HEK293 (cell line): ENCODE data around the gene CYP2F1.

Source experiments
- CTCF ChIA-PET: fragments of 350-600 bp; formaldehyde crosslinking; extraction: SDS; loops from one replicate; lab custom pipeline; 2021; ENCODE audit warnings: antibody characterized with exemption; lab: Yijun Ruan, JAX
- POLR2A ChIA-PET: fragments of 300-600 bp; formaldehyde crosslinking; extraction: SDS; loops from one replicate; lab custom pipeline; 2020; ENCODE audit warnings: antibody characterized with exemption, inconsistent platforms; lab: Yijun Ruan, JAX
- H3K27ac ChIP-seq: fragments of 200-500 bp; sonication (Bioruptor generic); 2 replicates; pipeline ENCODE4 v1.5.1; 2014; ENCODE audit warnings: low read depth, low read length, control low read depth, inconsistent platforms; ENCODE audit errors: extremely low read depth
- H3K36me3 ChIP-seq, 2 experiments: fragments of 200-500 bp in 1 of 2; sonication (Bioruptor generic) in 1 of 2; 1 replicate in 1 of 2; 2 replicates in 1 of 2; pipeline ENCODE4 v1.5.1; 2014 to 2017; ENCODE audit warnings: inconsistent platforms in 2 of 2, low read length in 2 of 2; ENCODE audit not compliant: control insufficient read depth in 2 of 2, insufficient read depth in 1 of 2
- H3K4me1 ChIP-seq: fragments of 200-500 bp; sonication (Bioruptor generic); 2 replicates; pipeline ENCODE4 v1.5.1; 2014; ENCODE audit warnings: mild to moderate bottlenecking, low read length, inconsistent platforms; ENCODE audit not compliant: control insufficient read depth, insufficient read depth
- H3K4me3 ChIP-seq: 2 replicates; pipeline ENCODE4 v1.5.1; 2011; ENCODE audit warnings: low read depth, mild to moderate bottlenecking, control low read depth, low read length, moderate library complexity
- H3K9me3 ChIP-seq: fragments of 200-500 bp; sonication (Bioruptor generic); 2 replicates; pipeline ENCODE4 v1.5.1; 2014; ENCODE audit warnings: low read depth, low read length, inconsistent platforms; ENCODE audit not compliant: control insufficient read depth, insufficient read depth
- GLI2 ChIP-seq: fragments of 450-650 bp; formaldehyde crosslinking; IDR thresholded peaks from 2 replicates; pipeline ENCODE4; 2017; ENCODE audit warnings: missing biosample characterization, missing genetic modification characterization, low read depth, borderline replicate concordance
- KLF10 ChIP-seq: fragments of 450-650 bp; IDR thresholded peaks from 2 replicates; pipeline ENCODE4 v1.5.1; 2018; ENCODE audit warnings: missing biosample characterization, mild to moderate bottlenecking, missing genetic modification characterization
- MYNN ChIP-seq: fragments of 450-650 bp; formaldehyde crosslinking; IDR thresholded peaks from 2 replicates; pipeline ENCODE4 v1.5.1; 2016; ENCODE audit warnings: missing biosample characterization, missing genetic modification characterization, borderline replicate concordance
- SETDB1 ChIP-seq: IDR thresholded peaks from one replicate; pipeline ENCODE4 v1.6.1; 2017; ENCODE audit warnings: mild to moderate bottlenecking, low read length, moderate library complexity, mixed read lengths; ENCODE audit not compliant: insufficient read length
- WT1 ChIP-seq: fragments of 450-650 bp; formaldehyde crosslinking; IDR thresholded peaks from 2 replicates; pipeline ENCODE4 v1.5.1; 2016; ENCODE audit warnings: missing biosample characterization, missing genetic modification characterization
- YY1 ChIP-seq: fragments of 450-650 bp; formaldehyde crosslinking; IDR thresholded peaks from 2 replicates; pipeline ENCODE4 v1.5.1; 2018; ENCODE audit warnings: missing biosample characterization, missing genetic modification characterization
- ZBTB20 ChIP-seq: fragments of 450-650 bp; formaldehyde crosslinking; IDR thresholded peaks from 2 replicates; pipeline ENCODE4 v1.5.1; 2016; ENCODE audit warnings: missing biosample characterization, missing genetic modification characterization
- ZBTB8A ChIP-seq: fragments of 450-650 bp; formaldehyde crosslinking; IDR thresholded peaks from 2 replicates; pipeline ENCODE4 v1.5.1; 2016; ENCODE audit warnings: missing biosample characterization, missing genetic modification characterization
- ZNF19 ChIP-seq: fragments of 450-650 bp; formaldehyde crosslinking; IDR thresholded peaks from 2 replicates; pipeline ENCODE4; 2016; ENCODE audit warnings: missing biosample characterization, missing genetic modification characterization, low read depth
- ZNF341 ChIP-seq: fragments of 450-650 bp; formaldehyde crosslinking; IDR thresholded peaks from 2 replicates; pipeline ENCODE4; 2016; ENCODE audit warnings: low read depth, missing biosample characterization, missing genetic modification characterization
- ZNF354C ChIP-seq: fragments of 450-650 bp; formaldehyde crosslinking; IDR thresholded peaks from 2 replicates; pipeline ENCODE4 v1.5.1; 2016; ENCODE audit warnings: missing biosample characterization, missing genetic modification characterization, low read depth, borderline replicate concordance
- ZNF433 ChIP-seq: fragments of 450-650 bp; formaldehyde crosslinking; IDR thresholded peaks from 2 replicates; pipeline ENCODE4 v1.5.1; 2016; ENCODE audit warnings: missing biosample characterization, missing genetic modification characterization, low read depth
- ZNF473 ChIP-seq: fragments of 450-650 bp; formaldehyde crosslinking; IDR thresholded peaks from 2 replicates; pipeline ENCODE4 v1.5.1; 2017; ENCODE audit warnings: missing biosample characterization, missing genetic modification characterization
- ZNF530 ChIP-seq: fragments of 450-650 bp; formaldehyde crosslinking; IDR thresholded peaks from 2 replicates; pipeline ENCODE4 v1.5.1; 2016; ENCODE audit warnings: low read depth, missing biosample characterization, missing genetic modification characterization
- ZNF664 ChIP-seq: fragments of 450-650 bp; formaldehyde crosslinking; IDR thresholded peaks from 2 replicates; pipeline ENCODE4 v1.5.1; 2016; ENCODE audit warnings: missing biosample characterization, missing genetic modification characterization
- ZNF768 ChIP-seq: fragments of 450-650 bp; formaldehyde crosslinking; IDR thresholded peaks from 2 replicates; pipeline ENCODE4 v1.5.1; 2018; ENCODE audit warnings: missing biosample characterization, mild to moderate bottlenecking, missing genetic modification characterization
- TF ChIP-seq, protein P1 (sequence below): fragments of 450-650 bp; formaldehyde crosslinking; IDR thresholded peaks from 2 replicates; pipeline ENCODE4 v1.5.1; 2016; ENCODE audit warnings: missing biosample characterization, missing genetic modification characterization, borderline replicate concordance
- TF ChIP-seq, protein P2 (sequence below): fragments of 450-650 bp; IDR thresholded peaks from 2 replicates; pipeline ENCODE4 v1.5.1; 2018; ENCODE audit warnings: missing biosample characterization, missing genetic modification characterization
- TF ChIP-seq, protein P3 (sequence below): fragments of 450-650 bp; IDR thresholded peaks from 2 replicates; pipeline ENCODE4 v1.5.1; 2018; ENCODE audit warnings: missing biosample characterization, mild to moderate bottlenecking, missing genetic modification characterization
- TF ChIP-seq, protein P4 (sequence below): fragments of 450-650 bp; formaldehyde crosslinking; IDR thresholded peaks from 2 replicates; pipeline ENCODE4 v1.5.1; 2016; ENCODE audit warnings: missing biosample characterization, missing genetic modification characterization, low read depth

CYP2F1 gene

DNA sequence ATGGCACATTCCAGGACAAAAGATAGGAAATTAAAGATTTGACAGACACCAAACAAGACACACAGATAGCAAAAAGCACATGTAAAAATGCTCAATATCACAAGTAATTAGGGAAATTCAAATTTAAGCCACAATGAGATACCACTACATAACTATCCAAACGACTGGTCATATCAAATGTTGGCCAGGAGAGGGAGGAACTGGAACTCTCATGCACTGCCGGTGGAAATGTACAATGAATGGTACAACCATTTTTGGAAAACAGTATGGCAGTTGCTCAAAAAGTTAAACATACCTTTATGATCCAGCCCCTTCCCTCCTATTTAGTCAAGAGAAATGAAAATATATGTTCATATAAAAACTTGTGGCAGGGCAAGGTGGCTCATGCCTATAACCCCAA lies 42.0 kb downstream of the CYP2F1 start:
- Histone ChIP-seq H3K9me3 (0 out of 2 replicates have a peak, but pooled peaks cover 2% of the 10 kb centered on the region), H3K36me3 (no peaks in the 10 kb centered on the region), H3K4me3 (no peak overlapping the region), H3K4me1 (no peaks in the 10 kb centered on the region), H3K27ac (no peak overlapping the region)
- ChIA-PET CTCF (interaction anchor here (1.9 kb wide), 1 partner anchor 12 kb away, joined by 9 read pairs; no protein-coding TSS in a partner anchor), POLR2A (no interaction called here)
- TF ChIP-seq WT1 (tag by site-specific recombination) (no peak), ZNF341 (tag by site-specific recombination) (no peak), ZBTB8A (tag by site-specific recombination) (no peak), YY1 (no peak), ZNF433 (tag by site-specific recombination) (no peak), KLF10 (tag by site-specific recombination) (no peak), MYNN (tag by site-specific recombination) (no peak), ZNF530 (no peak), ZNF768 (tag by site-specific recombination) (no peak), GLI2 (tag by site-specific recombination) (no peak)
- TF ChIP-seq, protein P1, sequence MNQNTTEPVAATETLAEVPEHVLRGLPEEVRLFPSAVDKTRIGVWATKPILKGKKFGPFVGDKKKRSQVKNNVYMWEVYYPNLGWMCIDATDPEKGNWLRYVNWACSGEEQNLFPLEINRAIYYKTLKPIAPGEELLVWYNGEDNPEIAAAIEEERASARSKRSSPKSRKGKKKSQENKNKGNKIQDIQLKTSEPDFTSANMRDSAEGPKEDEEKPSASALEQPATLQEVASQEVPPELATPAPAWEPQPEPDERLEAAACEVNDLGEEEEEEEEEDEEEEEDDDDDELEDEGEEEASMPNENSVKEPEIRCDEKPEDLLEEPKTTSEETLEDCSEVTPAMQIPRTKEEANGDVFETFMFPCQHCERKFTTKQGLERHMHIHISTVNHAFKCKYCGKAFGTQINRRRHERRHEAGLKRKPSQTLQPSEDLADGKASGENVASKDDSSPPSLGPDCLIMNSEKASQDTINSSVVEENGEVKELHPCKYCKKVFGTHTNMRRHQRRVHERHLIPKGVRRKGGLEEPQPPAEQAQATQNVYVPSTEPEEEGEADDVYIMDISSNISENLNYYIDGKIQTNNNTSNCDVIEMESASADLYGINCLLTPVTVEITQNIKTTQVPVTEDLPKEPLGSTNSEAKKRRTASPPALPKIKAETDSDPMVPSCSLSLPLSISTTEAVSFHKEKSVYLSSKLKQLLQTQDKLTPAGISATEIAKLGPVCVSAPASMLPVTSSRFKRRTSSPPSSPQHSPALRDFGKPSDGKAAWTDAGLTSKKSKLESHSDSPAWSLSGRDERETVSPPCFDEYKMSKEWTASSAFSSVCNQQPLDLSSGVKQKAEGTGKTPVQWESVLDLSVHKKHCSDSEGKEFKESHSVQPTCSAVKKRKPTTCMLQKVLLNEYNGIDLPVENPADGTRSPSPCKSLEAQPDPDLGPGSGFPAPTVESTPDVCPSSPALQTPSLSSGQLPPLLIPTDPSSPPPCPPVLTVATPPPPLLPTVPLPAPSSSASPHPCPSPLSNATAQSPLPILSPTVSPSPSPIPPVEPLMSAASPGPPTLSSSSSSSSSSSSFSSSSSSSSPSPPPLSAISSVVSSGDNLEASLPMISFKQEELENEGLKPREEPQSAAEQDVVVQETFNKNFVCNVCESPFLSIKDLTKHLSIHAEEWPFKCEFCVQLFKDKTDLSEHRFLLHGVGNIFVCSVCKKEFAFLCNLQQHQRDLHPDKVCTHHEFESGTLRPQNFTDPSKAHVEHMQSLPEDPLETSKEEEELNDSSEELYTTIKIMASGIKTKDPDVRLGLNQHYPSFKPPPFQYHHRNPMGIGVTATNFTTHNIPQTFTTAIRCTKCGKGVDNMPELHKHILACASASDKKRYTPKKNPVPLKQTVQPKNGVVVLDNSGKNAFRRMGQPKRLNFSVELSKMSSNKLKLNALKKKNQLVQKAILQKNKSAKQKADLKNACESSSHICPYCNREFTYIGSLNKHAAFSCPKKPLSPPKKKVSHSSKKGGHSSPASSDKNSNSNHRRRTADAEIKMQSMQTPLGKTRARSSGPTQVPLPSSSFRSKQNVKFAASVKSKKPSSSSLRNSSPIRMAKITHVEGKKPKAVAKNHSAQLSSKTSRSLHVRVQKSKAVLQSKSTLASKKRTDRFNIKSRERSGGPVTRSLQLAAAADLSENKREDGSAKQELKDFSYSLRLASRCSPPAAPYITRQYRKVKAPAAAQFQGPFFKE = no peak
- TF ChIP-seq, protein P2, sequence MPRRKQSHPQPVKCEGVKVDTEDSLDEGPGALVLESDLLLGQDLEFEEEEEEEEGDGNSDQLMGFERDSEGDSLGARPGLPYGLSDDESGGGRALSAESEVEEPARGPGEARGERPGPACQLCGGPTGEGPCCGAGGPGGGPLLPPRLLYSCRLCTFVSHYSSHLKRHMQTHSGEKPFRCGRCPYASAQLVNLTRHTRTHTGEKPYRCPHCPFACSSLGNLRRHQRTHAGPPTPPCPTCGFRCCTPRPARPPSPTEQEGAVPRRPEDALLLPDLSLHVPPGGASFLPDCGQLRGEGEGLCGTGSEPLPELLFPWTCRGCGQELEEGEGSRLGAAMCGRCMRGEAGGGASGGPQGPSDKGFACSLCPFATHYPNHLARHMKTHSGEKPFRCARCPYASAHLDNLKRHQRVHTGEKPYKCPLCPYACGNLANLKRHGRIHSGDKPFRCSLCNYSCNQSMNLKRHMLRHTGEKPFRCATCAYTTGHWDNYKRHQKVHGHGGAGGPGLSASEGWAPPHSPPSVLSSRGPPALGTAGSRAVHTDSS (tag by site-specific recombination) = no peak

DNA sequence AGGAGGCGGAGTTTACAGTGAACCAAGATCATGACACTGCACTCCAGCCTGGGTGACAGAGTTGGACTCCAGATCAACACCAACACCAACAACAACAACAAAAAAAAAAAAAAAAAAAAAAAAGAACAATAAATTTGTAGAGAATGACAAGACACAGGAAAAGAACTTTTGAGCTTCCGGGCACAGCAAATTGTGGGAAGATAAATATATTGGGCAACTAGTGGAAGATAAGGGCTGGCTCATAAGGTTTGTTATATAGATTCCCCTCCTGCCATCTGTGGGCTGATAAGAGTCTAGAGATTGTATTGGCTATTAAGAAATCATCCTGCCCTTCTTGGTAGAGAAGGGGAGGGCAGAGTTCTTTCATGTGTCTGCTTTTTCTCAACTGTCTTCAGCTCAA lies 45.6 kb downstream of the CYP2F1 start:
- H3K4me3 ChIP-seq = no peak overlapping the region
- H3K27ac ChIP-seq = no peak overlapping the region
- ChIA-PET POLR2A (no interaction called here), CTCF (interaction anchor here (1.0 to 2.5 kb wide), 4 partner anchors 12 to 497 kb away, joined by 3 to 8 read pairs (median 4); no protein-coding TSS in a partner anchor)
- no peaks in the 10 kb centered on the region for H3K36me3 ChIP-seq
- no peak for TF ChIP-seq ZNF354C (tag by site-specific recombination)
- TF ChIP-seq ZBTB20 (tag by site-specific recombination) = no peak
- TF ChIP-seq, protein P3, sequence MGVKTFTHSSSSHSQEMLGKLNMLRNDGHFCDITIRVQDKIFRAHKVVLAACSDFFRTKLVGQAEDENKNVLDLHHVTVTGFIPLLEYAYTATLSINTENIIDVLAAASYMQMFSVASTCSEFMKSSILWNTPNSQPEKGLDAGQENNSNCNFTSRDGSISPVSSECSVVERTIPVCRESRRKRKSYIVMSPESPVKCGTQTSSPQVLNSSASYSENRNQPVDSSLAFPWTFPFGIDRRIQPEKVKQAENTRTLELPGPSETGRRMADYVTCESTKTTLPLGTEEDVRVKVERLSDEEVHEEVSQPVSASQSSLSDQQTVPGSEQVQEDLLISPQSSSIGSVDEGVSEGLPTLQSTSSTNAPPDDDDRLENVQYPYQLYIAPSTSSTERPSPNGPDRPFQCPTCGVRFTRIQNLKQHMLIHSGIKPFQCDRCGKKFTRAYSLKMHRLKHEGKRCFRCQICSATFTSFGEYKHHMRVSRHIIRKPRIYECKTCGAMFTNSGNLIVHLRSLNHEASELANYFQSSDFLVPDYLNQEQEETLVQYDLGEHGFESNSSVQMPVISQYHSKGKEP = no peak
- no peak for TF ChIP-seq ZNF19 (tag by site-specific recombination)
- no peak for TF ChIP-seq SETDB1
- TF ChIP-seq, protein P4, sequence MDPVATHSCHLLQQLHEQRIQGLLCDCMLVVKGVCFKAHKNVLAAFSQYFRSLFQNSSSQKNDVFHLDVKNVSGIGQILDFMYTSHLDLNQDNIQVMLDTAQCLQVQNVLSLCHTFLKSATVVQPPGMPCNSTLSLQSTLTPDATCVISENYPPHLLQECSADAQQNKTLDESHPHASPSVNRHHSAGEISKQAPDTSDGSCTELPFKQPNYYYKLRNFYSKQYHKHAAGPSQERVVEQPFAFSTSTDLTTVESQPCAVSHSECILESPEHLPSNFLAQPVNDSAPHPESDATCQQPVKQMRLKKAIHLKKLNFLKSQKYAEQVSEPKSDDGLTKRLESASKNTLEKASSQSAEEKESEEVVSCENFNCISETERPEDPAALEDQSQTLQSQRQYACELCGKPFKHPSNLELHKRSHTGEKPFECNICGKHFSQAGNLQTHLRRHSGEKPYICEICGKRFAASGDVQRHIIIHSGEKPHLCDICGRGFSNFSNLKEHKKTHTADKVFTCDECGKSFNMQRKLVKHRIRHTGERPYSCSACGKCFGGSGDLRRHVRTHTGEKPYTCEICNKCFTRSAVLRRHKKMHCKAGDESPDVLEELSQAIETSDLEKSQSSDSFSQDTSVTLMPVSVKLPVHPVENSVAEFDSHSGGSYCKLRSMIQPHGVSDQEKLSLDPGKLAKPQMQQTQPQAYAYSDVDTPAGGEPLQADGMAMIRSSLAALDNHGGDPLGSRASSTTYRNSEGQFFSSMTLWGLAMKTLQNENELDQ (tag by site-specific recombination) = no peak
- TF ChIP-seq ZNF473 = no peak
- TF ChIP-seq ZNF664 (tag by site-specific recombination) = no peak
- H3K9me3 ChIP-seq = 0 out of 2 replicates have a peak, but pooled peaks cover 2% of the 10 kb centered on the region
- no peaks in the 10 kb centered on the region for H3K4me1 ChIP-seq
